Glomerular visceral epithelial cell (primary cell): Measurements from ENCODE around the gene RXFP4.
"Not testable (repeated sequence)": the region's sequence is repeated elsewhere in the genome, so short reads cannot be mapped to it uniquely, and the experiment has no call there.

Source experiments
- DNase-seq: peaks from one replicate; pipeline ENCODE4 v3.0.0-alpha.2; 2016; ENCODE audit errors: extremely low spot score

Gene RXFP4

GRCh38 chr1:155940993-155941844 is at the start of gene RXFP4:
TSS of gene RXFP4 (plus strand) at chr1:155941638. CDS start at chr1:155941710, 72 bp downstream.
- no peak for DNase-seq

DNA sequence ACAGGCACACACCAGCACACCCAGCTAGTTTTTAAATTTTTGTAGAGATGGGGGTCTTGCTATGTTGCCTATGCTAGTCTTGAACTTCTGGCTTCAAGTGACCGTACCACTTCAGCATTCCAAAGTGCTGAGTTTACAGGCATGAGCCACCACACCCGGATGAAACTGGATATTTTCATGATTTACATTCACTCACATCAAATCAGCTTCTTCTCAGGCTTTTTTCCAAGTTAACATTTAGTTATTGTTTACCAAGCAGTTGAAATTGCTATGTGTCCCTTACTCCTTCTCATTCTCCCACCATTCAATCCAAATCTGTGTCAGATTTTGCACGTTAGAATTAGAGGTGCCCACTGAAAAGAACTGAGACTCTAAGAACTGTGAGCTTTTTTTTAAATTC is 48.6 kb upstream of the RXFP4 start:
- peak; percentile 68 for DNase-seq

- DNase-seq: peak; percentile 76
Measured at GRCh38 chr1:155893389-155894142, 47.9 kb upstream of the RXFP4 start.

- DNase-seq: not testable (repeated sequence)
Measured at GRCh38 chr1:155895617-155896016, 45.8 kb upstream of the RXFP4 start.

- not testable (repeated sequence) for DNase-seq
Measured at GRCh38 chr1:155896476-155896875, 45.0 kb upstream of the RXFP4 start.

DNA sequence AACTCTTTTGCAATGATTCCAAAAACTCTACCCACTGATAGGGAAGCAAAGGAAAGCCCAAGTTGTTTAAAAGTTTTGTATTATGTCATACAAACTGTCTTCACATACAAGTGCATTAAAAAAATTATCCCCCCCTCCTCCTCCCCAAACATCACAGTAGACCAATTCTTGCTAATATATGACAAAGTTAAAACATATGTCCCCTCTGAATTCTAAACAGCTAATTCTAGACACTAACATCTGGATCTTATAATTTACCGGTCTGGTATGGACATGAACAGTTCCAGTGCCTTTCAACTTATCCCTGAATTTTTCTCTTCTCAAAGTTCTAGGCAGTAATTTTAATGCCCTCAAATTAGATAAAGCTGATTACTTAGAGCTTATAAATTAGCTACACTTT is 43.7 kb upstream of the RXFP4 start:
- DNase-seq: no peak

DNA sequence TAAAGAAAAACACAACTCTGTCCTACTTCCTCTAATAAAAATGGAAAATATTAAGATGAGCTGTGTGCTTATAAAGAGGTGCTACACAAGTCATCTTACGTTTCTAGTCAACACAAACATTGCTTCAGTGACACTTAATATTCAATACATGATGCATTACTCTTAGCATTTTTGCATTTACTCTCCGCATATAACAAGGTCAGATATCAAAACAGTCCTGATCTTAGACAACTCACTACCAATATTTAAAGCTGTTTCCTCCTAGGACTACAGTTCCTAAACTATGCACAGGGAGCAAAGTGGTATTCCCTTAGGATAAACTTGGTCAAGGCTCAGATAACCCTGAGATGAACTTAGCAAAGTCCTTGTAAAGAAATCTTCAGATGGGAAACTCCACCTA is 42.5 kb upstream of the RXFP4 start:
- DNase-seq: no peak

- DNase-seq: no peak
Measured at GRCh38 chr1:155899683-155900082, 41.8 kb upstream of the RXFP4 start.

- no peak for DNase-seq
Measured at GRCh38 chr1:155900161-155900560, 41.3 kb upstream of the RXFP4 start.

GRCh38 chr1:155904261-155904660 is 37.2 kb upstream of the RXFP4 start:
- no peak for DNase-seq

DNA sequence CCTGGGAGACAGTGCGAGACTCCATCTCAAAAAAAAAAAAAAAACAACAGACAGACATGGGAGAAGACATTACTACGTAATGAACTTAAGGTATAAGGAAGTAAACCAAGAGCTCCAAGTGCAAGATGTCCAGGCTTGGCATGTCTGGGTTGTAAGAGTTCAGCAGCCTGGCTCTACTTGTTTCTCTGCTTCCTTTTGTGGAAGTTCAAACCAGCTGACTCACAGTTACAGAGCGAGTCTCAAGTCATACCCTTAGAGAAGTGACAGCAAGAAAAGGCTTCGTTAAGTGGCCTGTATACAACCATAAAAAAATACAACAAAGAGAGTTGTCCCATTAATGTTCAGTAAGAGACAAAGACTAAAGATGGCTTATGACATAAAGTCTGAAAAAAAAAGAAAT is 31.5 kb upstream of the RXFP4 start:
- DNase-seq: peak; percentile 37

GRCh38 chr1:155910621-155911121 is 30.8 kb upstream of the RXFP4 start:
- DNase-seq: peak; percentile 47

GRCh38 chr1:155911156-155912055 is 30.0 kb upstream of the RXFP4 start, which contains the start of gene RIT1:
TSS of gene RIT1 (minus strand) at chr1:155911349. CDS start at chr1:155910761, 588 bp downstream.
- DNase-seq: peak; percentile 87

DNA sequence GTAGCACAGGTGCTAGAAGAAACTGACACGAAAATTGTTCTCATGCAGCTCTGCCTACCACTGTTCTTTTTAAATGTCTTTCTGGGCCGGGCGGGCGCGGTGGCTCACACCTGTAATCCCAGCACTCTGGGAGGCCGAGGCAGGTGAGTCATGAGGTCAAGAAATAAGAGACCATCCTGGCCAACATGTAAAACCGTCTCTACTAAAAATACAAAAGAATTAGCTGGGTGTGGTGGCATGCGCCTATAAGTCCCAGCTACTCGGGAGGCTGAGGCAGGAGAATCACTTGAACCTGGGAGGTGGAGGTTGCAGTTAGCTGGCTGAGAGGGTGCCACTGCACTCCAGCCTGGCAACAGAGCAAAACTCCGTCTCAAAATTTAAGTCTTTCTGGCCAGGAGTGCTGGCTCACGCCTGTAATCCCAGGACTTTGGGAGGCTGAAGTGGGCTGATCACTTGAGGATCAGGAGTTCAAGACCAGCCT is 29.3 kb upstream of the RXFP4 start:
- DNase-seq: peak; percentile 17

DNA sequence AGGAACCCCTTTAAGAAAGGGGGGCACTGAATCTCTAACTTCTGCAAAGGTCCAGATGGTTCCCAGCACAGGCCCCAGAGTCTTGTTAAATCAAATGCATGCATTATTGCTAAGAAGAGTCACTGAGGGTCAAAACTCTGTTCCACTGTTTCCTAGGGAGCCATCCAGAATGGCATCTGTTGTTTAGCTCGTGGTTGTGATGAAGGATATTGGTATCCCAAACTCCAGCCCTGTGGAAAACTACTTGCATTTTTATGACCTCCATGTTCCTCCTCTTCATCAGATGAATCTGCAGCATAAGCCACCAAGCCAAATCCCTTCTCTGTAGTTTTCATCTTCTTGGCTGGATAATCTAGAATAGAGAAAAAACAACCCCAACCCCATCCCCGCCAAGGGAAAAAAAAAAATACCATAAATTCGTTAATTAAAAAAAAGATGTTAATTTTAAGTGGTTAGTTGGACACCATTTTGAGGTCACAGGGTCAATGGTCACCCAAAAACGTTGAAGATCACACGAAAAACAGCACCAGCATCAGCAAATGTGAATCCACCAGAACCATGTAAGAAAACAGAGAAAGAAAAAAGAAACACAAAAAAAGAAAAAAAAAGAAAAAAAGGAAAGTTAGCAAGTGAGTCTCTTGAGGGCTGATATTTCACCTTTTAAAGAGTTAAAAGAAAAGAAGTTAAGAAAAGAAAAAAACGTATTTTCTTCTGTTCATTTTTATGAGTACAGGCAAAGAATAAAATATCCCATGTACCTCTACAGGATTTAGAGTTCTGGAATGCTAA is 27.3 kb upstream of the RXFP4 start:
- DNase-seq: no peak

DNA sequence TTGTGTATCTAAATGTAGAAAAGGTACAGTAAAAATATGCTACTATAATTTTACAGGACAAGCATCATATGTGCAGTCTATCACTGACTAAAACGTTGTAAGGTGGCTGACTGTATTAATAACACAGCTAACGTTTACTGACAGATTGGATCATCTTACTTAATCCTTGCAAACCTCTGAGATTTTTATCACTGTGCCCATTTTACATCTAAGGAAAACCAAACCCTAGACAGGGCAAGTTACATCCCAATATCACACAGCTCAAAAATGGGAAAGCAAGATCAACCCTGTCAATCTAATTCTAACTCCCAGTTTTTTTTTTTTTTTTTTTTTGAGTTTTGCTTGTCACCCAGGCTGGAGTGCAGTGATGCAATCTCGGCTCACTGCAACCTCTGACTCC is 22.8 kb upstream of the RXFP4 start:
- no peak for DNase-seq

DNA sequence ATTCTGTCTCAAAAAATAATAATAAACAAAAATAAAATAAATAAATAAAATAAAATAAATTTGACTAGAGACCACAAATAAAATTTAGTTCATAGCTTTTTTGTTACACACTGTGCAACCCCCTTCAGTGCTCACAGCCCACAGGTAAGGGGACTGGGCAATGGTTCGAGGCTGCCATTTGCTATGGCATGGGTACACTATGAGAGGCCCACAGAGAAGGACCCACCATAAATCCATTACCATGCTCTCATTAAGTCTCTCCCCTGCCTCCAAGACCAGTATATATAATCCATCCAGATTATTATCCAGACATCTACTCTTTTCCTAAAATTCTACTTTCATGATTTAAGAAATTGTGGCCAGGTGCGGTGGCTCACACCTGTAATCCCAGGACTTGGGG is 21.6 kb upstream of the RXFP4 start:
- no peak for DNase-seq

DNA sequence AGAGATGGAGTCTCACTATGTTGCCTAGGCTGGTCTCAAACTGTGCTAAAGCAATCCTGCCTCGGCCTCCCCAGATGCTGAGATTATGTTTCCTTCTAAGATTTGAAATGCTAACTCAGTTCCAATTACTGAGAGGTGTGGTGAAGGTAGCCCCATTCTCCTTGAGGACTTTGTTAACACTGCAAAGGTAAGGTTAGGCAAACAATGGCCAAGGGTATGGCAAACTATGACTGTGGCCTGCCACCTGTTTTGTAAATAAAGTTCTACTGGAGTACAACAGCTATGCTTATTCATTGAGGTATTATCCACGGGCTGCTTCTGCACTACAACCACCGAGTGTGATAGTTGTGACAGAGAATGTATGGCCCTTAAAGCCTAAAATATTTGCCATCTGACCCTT is 20.7 kb upstream of the RXFP4 start:
- no peak for DNase-seq

DNA sequence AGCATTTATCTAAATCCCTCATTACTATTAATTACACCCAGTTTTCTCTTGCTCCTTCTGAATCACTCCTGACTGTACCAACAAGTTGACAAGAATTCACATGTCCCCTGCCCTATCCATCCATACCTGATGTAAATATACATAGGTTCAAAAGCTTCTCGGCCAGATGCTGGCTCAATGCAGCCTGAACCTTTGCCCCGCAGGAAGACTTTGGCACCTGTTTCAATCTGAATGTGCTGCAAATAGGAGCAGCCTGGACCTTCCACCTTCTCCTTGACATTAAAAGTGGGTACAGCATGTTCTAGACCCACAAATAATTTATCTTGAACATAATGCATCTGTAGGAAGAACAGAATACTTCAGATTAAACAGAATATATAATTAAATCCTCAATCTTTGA is 15.9 kb upstream of the RXFP4 start:
- DNase-seq: no peak

- DNase-seq: no peak
Measured at GRCh38 chr1:155929057-155929456, 12.4 kb upstream of the RXFP4 start.

DNA sequence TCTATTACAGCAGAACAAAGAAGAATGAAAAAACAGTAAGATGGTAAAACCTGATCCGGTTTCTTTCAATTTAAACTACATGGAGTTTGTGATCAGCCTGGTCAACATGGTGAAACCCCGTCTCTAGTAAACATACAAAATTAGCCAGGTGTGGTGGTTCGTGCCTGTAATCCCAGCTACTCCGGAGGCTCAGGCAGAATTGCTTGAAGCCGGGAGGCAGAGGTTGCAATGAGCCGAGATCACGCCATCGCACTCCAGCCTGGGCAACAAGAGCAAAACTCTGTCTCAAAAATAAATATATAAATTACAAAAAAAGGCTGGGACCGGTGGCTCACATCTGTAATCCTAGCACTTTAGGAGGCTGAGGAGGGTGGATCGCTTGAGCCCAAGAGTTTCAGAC is 10.7 kb upstream of the RXFP4 start:
- not testable (repeated sequence) for DNase-seq
